Skeletal muscle tissue (tissue), 4 donors: ENCODE measurements around the gene TTC33. TPM values are rescaled to one million over a fixed set of nuclear protein-coding genes. Genes with fewer than 3 reads are reported as not detected.
A peak's percentile ranks its signal among the peaks of the same experiment; 100 is the strongest.

Experiments
- H3K27ac ChIP-seq: one replicate; pipeline ENCODE4 v1.7.0; 2013; ENCODE audit warnings: mild to moderate bottlenecking, low read depth, low read length, inconsistent platforms
- H3K27me3 ChIP-seq, 3 donors: one replicate each; pipeline ENCODE4 v1.7.0; 2013; ENCODE audit warnings: low read length in 3 of 3; ENCODE audit not compliant: control insufficient read depth in 3 of 3, insufficient read depth in 3 of 3
- H3K36me3 ChIP-seq, 3 donors: one replicate each; pipeline ENCODE4 v1.7.0; 2013; ENCODE audit warnings: low read length in 3 of 3; ENCODE audit not compliant: control insufficient read depth in 3 of 3, insufficient read depth in 3 of 3
- H3K4me1 ChIP-seq, 3 donors: one replicate each; pipeline ENCODE4 v1.7.0; 2013; ENCODE audit warnings: low read length in 3 of 3, mild to moderate bottlenecking in 3 of 3; ENCODE audit not compliant: control insufficient read depth in 3 of 3, insufficient read depth in 3 of 3
- H3K4me3 ChIP-seq, 3 donors: one replicate each; pipeline ENCODE4 v1.7.0; 2013; ENCODE audit warnings: low read length in 3 of 3
- H3K9ac ChIP-seq, 3 donors: one replicate each; pipeline ENCODE4 v1.7.0; 2013; ENCODE audit warnings: low read length in 3 of 3, mild to moderate bottlenecking in 3 of 3, moderate library complexity in 2 of 3, low read depth in 1 of 3
- H3K9me3 ChIP-seq, 3 donors: one replicate each; pipeline ENCODE4 v1.7.0; 2013; ENCODE audit warnings: low read length in 3 of 3; ENCODE audit not compliant: control insufficient read depth in 3 of 3
- total RNA-seq: library from RNA; depleted of rRNA; stranded (reverse); fragments of >200 nt; gene quantifications from one replicate; pipeline ENCODE4 v1.2.3, GENCODE V29; 2014
- donor health status: Osteomylitis.

The TTC33 gene
- total RNA-seq, 1 donor from 2014 or later = 17.2 TPM

- H3K4me3 ChIP-seq = no peak overlapping the region
- peaks cover 6 to 13% (median 8%) of the 10 kb centered on the region in 3 donors for H3K4me1 ChIP-seq
- H3K9me3 ChIP-seq = no peaks in the 10 kb centered on the region
- peaks cover 0 to 5% (median 0%) of the 10 kb centered on the region in 3 donors for H3K36me3 ChIP-seq
- H3K9ac ChIP-seq = no peak overlapping the region
- no peaks in the 10 kb centered on the region for H3K27me3 ChIP-seq
- H3K27ac ChIP-seq = no peak overlapping the region
Observed at GRCh38 chr5:40757400-40757799, 1.6 kb upstream of the TTC33 start.

- Histone ChIP-seq H3K9ac (peak overlapping the region; percentile 93 to 97 (median 96)), H3K4me3 (peak overlapping the region; percentile 89 to 91 (median 90)), H3K9me3 (no peaks in the 10 kb centered on the region), H3K4me1 (peaks cover 6 to 13% (median 8%) of the 10 kb centered on the region in 3 donors), H3K36me3 (peaks cover 0 to 5% (median 0%) of the 10 kb centered on the region in 3 donors), H3K27ac (peak overlapping the region; percentile 93), H3K27me3 (no peaks in the 10 kb centered on the region)
Observed at GRCh38 chr5:40755093-40755406, 711 bp downstream of the TTC33 start.

- Histone ChIP-seq H3K9ac (peak overlapping the region; percentile 93 to 97 (median 96)), H3K4me1 (peaks cover 6 to 13% (median 8%) of the 10 kb centered on the region in 3 donors), H3K27me3 (no peaks in the 10 kb centered on the region), H3K27ac (peak overlapping the region; percentile 93), H3K9me3 (no peaks in the 10 kb centered on the region), H3K4me3 (peak overlapping the region; percentile 89 to 91 (median 90)), H3K36me3 (peaks cover 0 to 5% (median 0%) of the 10 kb centered on the region in 3 donors)
Observed at GRCh38 chr5:40754381-40755092, 1.2 kb downstream of the TTC33 start.

GRCh38 chr5:40746703-40747102 lies 9.1 kb downstream of the TTC33 start:
- H3K36me3 ChIP-seq = peaks cover 0 to 3% (median 0%) of the 10 kb centered on the region in 3 donors
- no peak overlapping the region for H3K4me3 ChIP-seq
- no peaks in the 10 kb centered on the region for H3K4me1 ChIP-seq
- no peak overlapping the region for H3K9ac ChIP-seq
- no peaks in the 10 kb centered on the region for H3K9me3 ChIP-seq
- H3K27ac ChIP-seq = no peak overlapping the region
- H3K27me3 ChIP-seq = no peaks in the 10 kb centered on the region

GRCh38 chr5:40743771-40744170 lies 12.0 kb downstream of the TTC33 start:
- no peak overlapping the region for H3K27ac ChIP-seq
- no peak overlapping the region for H3K9ac ChIP-seq
- no peak overlapping the region for H3K4me3 ChIP-seq
- H3K9me3 ChIP-seq = peaks cover 0 to 3% (median 0%) of the 10 kb centered on the region in 3 donors
- H3K4me1 ChIP-seq = no peaks in the 10 kb centered on the region
- H3K27me3 ChIP-seq = no peaks in the 10 kb centered on the region
- peaks cover 0 to 16% (median 2%) of the 10 kb centered on the region in 3 donors for H3K36me3 ChIP-seq

GRCh38 chr5:40738502-40738901 lies 17.3 kb downstream of the TTC33 start:
- H3K4me1 ChIP-seq = peaks cover 9 to 16% (median 13%) of the 10 kb centered on the region in 3 donors
- H3K9me3 ChIP-seq = peaks cover 0 to 3% (median 0%) of the 10 kb centered on the region in 3 donors
- H3K27me3 ChIP-seq = no peaks in the 10 kb centered on the region
- H3K9ac ChIP-seq = no peak overlapping the region
- H3K36me3 ChIP-seq = peaks cover 0 to 13% (median 2%) of the 10 kb centered on the region in 3 donors
- no peak overlapping the region for H3K27ac ChIP-seq
- no peak overlapping the region for H3K4me3 ChIP-seq

- Histone ChIP-seq H3K9me3 (peaks cover 0 to 3% (median 0%) of the 10 kb centered on the region in 3 donors), H3K27ac (no peak overlapping the region), H3K4me3 (no peak overlapping the region), H3K36me3 (peaks cover 0 to 10% (median 0%) of the 10 kb centered on the region in 3 donors), H3K27me3 (no peaks in the 10 kb centered on the region), H3K9ac (no peak overlapping the region), H3K4me1 (peaks cover 9 to 18% (median 14%) of the 10 kb centered on the region in 3 donors)
Observed at GRCh38 chr5:40736103-40736875, 19.5 kb downstream of the TTC33 start.

- Histone ChIP-seq H3K27me3 (no peaks in the 10 kb centered on the region), H3K9ac (no peak overlapping the region), H3K9me3 (peaks cover 0 to 3% (median 0%) of the 10 kb centered on the region in 3 donors), H3K4me1 (peaks cover 9 to 18% (median 14%) of the 10 kb centered on the region in 3 donors), H3K27ac (no peak overlapping the region), H3K36me3 (peaks cover 0 to 7% (median 0%) of the 10 kb centered on the region in 3 donors), H3K4me3 (no peak overlapping the region)
Observed at GRCh38 chr5:40735609-40736008, 20.2 kb downstream of the TTC33 start.

GRCh38 chr5:40734986-40735385 lies 20.8 kb downstream of the TTC33 start:
- Histone ChIP-seq H3K4me1 (peaks cover 9 to 18% (median 14%) of the 10 kb centered on the region in 3 donors), H3K9me3 (peaks cover 0 to 3% (median 0%) of the 10 kb centered on the region in 3 donors), H3K36me3 (peaks cover 0 to 6% (median 0%) of the 10 kb centered on the region in 3 donors), H3K27ac (no peak overlapping the region), H3K4me3 (no peak overlapping the region), H3K27me3 (no peaks in the 10 kb centered on the region), H3K9ac (no peak overlapping the region)
